Small intestine (tissue), 16 donors: ENCODE measurements around the gene MTMR4. TPM values are rescaled to one million over a fixed set of nuclear protein-coding genes. Genes with fewer than 3 reads are reported as not detected.
"Not testable (repeated sequence)": the region's sequence is repeated elsewhere in the genome, so short reads cannot be mapped to it uniquely, and the experiment has no call there.

Experiments used
- DNase-seq, 2 donors: peaks; one replicate each; pipeline versions ENCODE4 v3.0.0 to v3.0.0-alpha.2; 2013
- FAIRE-seq: peaks from 2 replicates; lab custom pipeline; 2012; peaks lifted over from hg19 to GRCh38; lab: Jason Lieb, UNC
- H3K27ac ChIP-seq, 3 donors: one replicate each; pipeline ENCODE4 v1.5.1; 2013; ENCODE audit warnings: low read length in 2 of 3, mild to moderate bottlenecking in 2 of 3, control low read depth in 1 of 3, inconsistent platforms in 1 of 3, low read depth in 1 of 3, moderate library complexity in 1 of 3
- H3K27me3 ChIP-seq, 3 donors: one replicate each; pipeline ENCODE4 v1.6.1; 2013; ENCODE audit warnings: low read length in 3 of 3, inconsistent platforms in 1 of 3; ENCODE audit not compliant: control insufficient read depth in 3 of 3, insufficient read depth in 3 of 3
- H3K36me3 ChIP-seq, 3 donors: one replicate each; pipeline ENCODE4 v1.6.1; 2013; ENCODE audit warnings: low read length in 3 of 3, inconsistent platforms in 1 of 3, low read depth in 1 of 3, mild to moderate bottlenecking in 1 of 3, moderate library complexity in 1 of 3; ENCODE audit not compliant: control insufficient read depth in 3 of 3, insufficient read depth in 2 of 3
- H3K4me1 ChIP-seq, 3 donors: one replicate each; pipeline ENCODE4 v1.6.1; 2013; ENCODE audit warnings: low read length in 2 of 3, inconsistent platforms in 1 of 3, low read depth in 1 of 3, mild to moderate bottlenecking in 1 of 3, moderate library complexity in 1 of 3; ENCODE audit not compliant: control insufficient read depth in 3 of 3, insufficient read depth in 2 of 3
- H3K4me3 ChIP-seq, 3 donors: one replicate each; pipeline ENCODE4 v1.5.1; 2013; ENCODE audit warnings: low read length in 3 of 3, control low read depth in 1 of 3, inconsistent platforms in 1 of 3, low read depth in 1 of 3, mild to moderate bottlenecking in 1 of 3, moderate library complexity in 1 of 3
- H3K9me3 ChIP-seq, 2 donors: one replicate each; pipeline ENCODE4 v1.6.1; 2013; ENCODE audit warnings: low read depth in 1 of 2, low read length in 1 of 2; ENCODE audit not compliant: control insufficient read depth in 2 of 2, insufficient read depth in 1 of 2
- WGBS, 3 donors: extraction: QIAGEN DNeasy Blood & Tissue Kit; methylation state at CpG; one replicate each; pipeline ENCODE4 v1.1.7; 2013; 5-methylcytosine and 5-hydroxymethylcytosine counted together
- long read RNA-seq, 10 donors: transcript quantifications; one replicate each; lab custom pipeline, GENCODE V29; 2026
- polyA plus RNA-seq, 4 donors: library from polyadenylated mRNA; stranded (reverse) in 3 of 4; unstranded in 1 of 4; fragments of 200-250 nt in 3 of 4; fragments of 120-200 nt in 1 of 4; gene quantifications; one replicate each; pipeline versions ENCODE4 v1.2.1 to v1.2.3, GENCODE V29; 2013
- donor health status: healthy with polysubstance abuse.
- donor health status: control.
- donor health status: control.
- donor health status: Bipolar disorder and iron deficiency.
- donor health status: healthy.

MTMR4 gene
- 10 to 100 TPM; 15.4 to 77.4 (median 20.6) TPM for polyA plus RNA-seq
- long read RNA-seq, donor 1 = 0 reads
- long read RNA-seq, donor 2 = 0 reads
- long read RNA-seq, donor 3, partial matches to known transcripts = 0 of 2 reads
- long read RNA-seq, donor 3, other reads (novel, unspliced or antisense) = 0 of 2 reads
- long read RNA-seq, donor 4 = 0 reads
- long read RNA-seq, donor 5, partial matches to known transcripts = 0 of 1 reads
- long read RNA-seq, donor 5, other reads (novel, unspliced or antisense) = 0 of 1 reads
- long read RNA-seq, donor 6, full-length matches to known transcripts = 2 of 2 reads
- long read RNA-seq, donor 6, partial matches to known transcripts = 0 of 2 reads
- long read RNA-seq, donor 6, other reads (novel, unspliced or antisense) = 0 of 2 reads
- long read RNA-seq, donor 7 = 0 reads
- long read RNA-seq, donor 8 = 0 reads
- long read RNA-seq, donor 9, partial matches to known transcripts = 0 of 1 reads
- long read RNA-seq, donor 9, other reads (novel, unspliced or antisense) = 0 of 1 reads
- long read RNA-seq, donor 10, partial matches to known transcripts = 0 of 1 reads
- long read RNA-seq, donor 10, other reads (novel, unspliced or antisense) = 0 of 1 reads

DNA sequence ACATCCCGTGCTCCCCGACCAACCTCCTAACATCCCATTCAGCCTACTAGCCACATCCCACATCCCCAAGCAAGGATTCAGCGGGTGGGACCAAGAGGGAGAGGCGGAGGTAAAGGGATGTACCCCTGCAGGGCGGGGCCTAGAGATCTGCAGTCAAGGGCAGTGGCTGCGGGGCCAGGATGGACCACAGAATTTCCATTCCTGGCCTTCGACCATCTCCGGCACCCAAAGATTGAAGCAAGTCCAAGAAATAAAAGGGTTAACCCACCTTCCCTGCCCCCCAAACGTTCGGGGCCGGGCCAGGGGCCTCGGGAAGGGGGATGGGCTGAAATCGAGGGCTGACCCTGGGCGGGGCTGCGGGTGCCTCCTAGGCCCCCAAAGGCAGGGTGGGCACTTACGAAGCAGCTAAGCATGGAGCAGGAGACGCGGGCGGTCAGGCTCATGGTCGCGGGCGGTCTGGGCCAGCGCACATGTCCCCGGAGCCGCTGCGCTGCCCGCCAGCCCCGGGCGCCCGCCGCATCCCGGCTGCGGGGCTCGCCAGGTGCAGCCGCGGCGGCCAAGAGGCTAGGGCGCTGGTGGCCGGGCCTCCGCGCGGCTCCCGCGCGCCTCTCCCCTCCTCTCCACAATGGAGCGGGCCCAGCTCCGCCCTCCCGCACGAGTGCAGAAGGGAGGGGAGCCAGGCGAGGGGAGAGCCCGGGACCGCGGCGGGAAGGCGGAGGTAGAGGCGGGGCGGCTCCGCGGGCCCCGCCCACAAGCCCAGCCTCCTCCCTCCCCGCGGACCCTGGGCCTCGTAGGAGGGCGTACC, at the start of gene MTMR4:
Gene MTMR4, minus strand, starts transcription at position 674 of the 805 bp plus-strand sequence. Its CDS starts 231 bp downstream, at position 443.
- DNase-seq = peak; percentile 87 to 93
- peaks cover 0 to 44% (median 17%) of the 10 kb centered on the region in 3 donors for H3K4me1 ChIP-seq
- H3K4me3 ChIP-seq = peak within 1 kb of the TSS; percentile 67 to 91 (median 78)
- FAIRE-seq = no peak
- WGBS, 3 donors = 0% methylated on average over 30 to 64 of the region's 64 CpGs
- peaks cover 16 to 42% (median 18%) of the 10 kb centered on the region in 3 donors for H3K36me3 ChIP-seq
- H3K27me3 ChIP-seq = no peaks in the 10 kb centered on the region
- no peaks in the 10 kb centered on the region for H3K9me3 ChIP-seq
- H3K27ac ChIP-seq = peak within 1 kb of the TSS; percentile 59 to 99 (median 82)

DNA sequence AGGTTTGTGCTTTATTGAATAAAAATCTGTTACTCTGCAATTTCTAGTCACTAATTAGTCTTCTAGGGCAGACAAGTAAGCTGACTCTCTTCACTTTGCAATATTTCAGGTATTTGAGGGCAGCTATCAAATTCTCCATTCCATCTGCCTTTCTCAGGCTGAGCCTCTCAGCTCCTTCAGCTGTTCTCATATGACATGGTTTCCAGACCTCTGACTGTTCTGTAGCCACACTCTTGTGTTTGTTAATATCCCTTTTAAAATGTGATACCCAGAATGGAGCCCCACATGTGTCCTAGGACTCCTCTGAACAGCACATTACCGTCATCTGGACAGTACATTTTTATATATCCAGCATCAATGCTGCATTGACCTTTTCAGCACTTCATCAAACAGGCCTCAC, 46.1 kb upstream of the MTMR4 start:
- H3K9me3 ChIP-seq = no peaks in the 10 kb centered on the region
- WGBS, 3 donors = 78 to 90% (median 85%) methylated on average over 1 of the region's 1 CpG

DNA sequence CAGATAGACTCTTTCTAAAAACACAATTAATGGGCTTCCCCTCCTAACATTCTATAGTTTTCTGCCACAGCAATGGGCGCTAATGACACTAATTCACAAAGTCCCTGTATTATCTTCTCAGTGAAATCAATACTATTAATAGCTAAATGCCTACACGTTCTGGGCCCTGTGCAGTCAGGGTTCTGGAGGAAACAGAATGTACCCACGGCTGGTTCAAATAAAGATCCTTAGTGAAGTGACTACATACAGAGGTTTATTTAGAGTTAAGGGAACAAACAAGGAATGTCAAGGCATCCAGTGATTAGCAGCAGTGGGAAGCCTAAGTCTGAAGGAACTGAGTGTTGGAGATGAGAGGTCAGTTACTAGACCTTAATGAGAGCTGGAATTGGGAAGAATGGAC, 43.5 kb upstream of the MTMR4 start:
- DNase-seq (no peak), FAIRE-seq (no peak)
- H3K9me3 ChIP-seq = no peaks in the 10 kb centered on the region
- no peaks in the 10 kb centered on the region for H3K4me1 ChIP-seq
- 80 to 81% (median 80%) methylated on average over 3 of the region's 3 CpGs for WGBS, 3 donors
- H3K4me3 ChIP-seq = no peak overlapping the region
- peaks cover 0 to 2% (median 0%) of the 10 kb centered on the region in 3 donors for H3K27me3 ChIP-seq
- no peak overlapping the region for H3K27ac ChIP-seq
- H3K36me3 ChIP-seq = no peaks in the 10 kb centered on the region

More for the DNA sequence above, 46.1 kb upstream of the MTMR4 start:
- H3K27me3 ChIP-seq = peaks cover 0 to 2% (median 0%) of the 10 kb centered on the region in 3 donors
- H3K36me3 ChIP-seq = no peaks in the 10 kb centered on the region
- DNase-seq = no peak
- no peak overlapping the region for H3K4me3 ChIP-seq
- no peak overlapping the region for H3K27ac ChIP-seq
- H3K4me1 ChIP-seq = no peaks in the 10 kb centered on the region
- no peak for FAIRE-seq

DNA sequence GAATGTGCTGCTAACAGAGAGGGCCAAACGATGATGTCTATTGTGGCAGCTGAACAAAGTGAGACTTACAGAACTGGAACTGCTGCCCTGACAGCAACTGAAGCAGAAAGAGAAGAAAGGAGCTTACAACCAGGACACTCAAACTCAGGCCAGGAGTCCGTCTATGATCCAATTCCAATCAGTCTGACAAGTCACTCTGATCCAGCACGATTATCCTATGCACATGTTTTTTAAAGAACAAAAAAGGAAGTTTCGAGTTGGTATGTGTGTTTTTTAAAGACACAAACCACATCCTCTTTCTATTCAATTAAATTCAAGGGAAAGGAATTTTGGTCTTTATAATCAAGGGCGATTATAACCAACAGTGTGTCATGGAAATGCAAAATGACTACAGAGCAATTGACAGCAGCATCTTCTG, 42.4 kb upstream of the MTMR4 start:
- 54 to 72% (median 63%) methylated on average over 5 of the region's 5 CpGs for WGBS, 3 donors
- DNase-seq = no peak
- FAIRE-seq = no peak

DNA sequence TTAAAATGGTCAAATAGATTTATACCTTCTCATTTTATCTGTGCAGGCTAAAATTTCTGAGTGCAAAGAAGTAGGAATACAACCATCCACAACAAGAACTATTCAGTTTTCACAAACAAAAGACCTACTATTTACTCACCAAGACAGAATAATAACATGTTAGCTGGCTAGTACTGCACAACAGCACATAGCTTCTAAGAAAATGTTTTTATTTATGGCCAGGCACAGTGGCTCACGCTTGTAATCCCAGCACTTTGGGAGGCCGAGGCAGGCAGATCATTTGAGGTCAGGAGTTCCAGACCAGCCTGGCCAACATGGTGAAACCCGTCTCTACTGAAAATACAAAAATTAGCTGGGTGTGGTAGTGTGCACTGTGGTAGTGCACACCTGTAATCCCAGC, 40.7 kb upstream of the MTMR4 start:
- H3K9me3 ChIP-seq, DNase-seq, FAIRE-seq, H3K4me1 ChIP-seq, H3K27ac ChIP-seq, H3K4me3 ChIP-seq, H3K27me3 ChIP-seq, H3K36me3 ChIP-seq: not testable (repeated sequence)
- 80 to 91% (median 88%) methylated on average over 3 of the region's 3 CpGs for WGBS, 3 donors

More for the DNA sequence above, 42.4 kb upstream of the MTMR4 start:
- no peaks in the 10 kb centered on the region for H3K36me3 ChIP-seq
- H3K27ac ChIP-seq = no peak overlapping the region
- H3K4me3 ChIP-seq = no peak overlapping the region
- no peaks in the 10 kb centered on the region for H3K4me1 ChIP-seq
- peaks cover 0 to 2% (median 0%) of the 10 kb centered on the region in 3 donors for H3K27me3 ChIP-seq
- no peaks in the 10 kb centered on the region for H3K9me3 ChIP-seq

DNA sequence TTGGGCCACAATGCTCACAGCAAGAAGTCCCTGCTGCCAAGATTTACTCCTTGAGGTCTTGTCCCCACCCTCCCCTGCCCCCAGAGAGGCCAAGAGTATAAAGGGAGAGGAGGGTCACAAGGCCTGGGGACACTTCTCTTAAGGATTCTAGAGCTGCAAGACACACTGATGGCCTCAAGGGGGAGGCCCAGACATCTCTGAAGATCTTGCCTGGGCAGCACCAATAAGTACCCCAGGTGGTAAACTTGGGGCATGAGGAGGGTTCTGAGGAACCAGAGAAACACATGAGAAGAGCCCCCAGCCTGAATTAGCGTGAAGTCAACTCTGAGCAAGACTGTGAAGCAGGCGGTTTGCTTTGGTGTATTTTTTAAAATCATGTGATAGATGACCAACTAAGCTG, 26.8 kb upstream of the MTMR4 start:
- H3K4me1 ChIP-seq = no peaks in the 10 kb centered on the region
- H3K27me3 ChIP-seq = peaks cover 0 to 4% (median 0%) of the 10 kb centered on the region in 3 donors
- WGBS, 3 donors = 81 to 91% (median 90%) methylated on average over 2 of the region's 2 CpGs
- H3K9me3 ChIP-seq = no peaks in the 10 kb centered on the region
- FAIRE-seq (no peak), DNase-seq (no peak)
- H3K36me3 ChIP-seq = no peaks in the 10 kb centered on the region
- no peak overlapping the region for H3K4me3 ChIP-seq
- no peak overlapping the region for H3K27ac ChIP-seq

DNA sequence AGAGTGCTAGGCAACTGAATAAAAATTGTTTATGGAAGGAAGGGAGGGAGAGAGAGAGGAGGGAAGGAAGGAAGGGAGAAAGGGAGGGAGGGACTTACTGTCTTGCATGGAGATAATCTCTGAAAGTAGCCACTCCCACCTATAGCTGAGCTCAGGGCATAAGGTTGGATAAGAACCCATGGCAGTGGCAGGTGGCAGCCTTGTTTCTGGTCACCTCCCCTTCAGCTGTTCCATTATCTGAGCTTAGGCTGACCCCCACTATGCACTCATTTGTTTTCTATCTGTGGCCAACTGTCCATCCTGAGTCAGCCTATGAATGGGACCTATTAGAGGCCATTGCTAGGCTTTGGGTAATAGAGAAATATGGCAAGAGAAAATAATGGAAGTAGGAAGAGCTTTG, 25.3 kb upstream of the MTMR4 start:
- Histone ChIP-seq H3K27me3 (peaks cover 0 to 4% (median 0%) of the 10 kb centered on the region in 3 donors), H3K27ac (no peak overlapping the region), H3K4me3 (no peak overlapping the region), H3K4me1 (no peaks in the 10 kb centered on the region), H3K36me3 (no peaks in the 10 kb centered on the region), H3K9me3 (no peaks in the 10 kb centered on the region)
- DNase-seq (no peak), FAIRE-seq (no peak)

DNA sequence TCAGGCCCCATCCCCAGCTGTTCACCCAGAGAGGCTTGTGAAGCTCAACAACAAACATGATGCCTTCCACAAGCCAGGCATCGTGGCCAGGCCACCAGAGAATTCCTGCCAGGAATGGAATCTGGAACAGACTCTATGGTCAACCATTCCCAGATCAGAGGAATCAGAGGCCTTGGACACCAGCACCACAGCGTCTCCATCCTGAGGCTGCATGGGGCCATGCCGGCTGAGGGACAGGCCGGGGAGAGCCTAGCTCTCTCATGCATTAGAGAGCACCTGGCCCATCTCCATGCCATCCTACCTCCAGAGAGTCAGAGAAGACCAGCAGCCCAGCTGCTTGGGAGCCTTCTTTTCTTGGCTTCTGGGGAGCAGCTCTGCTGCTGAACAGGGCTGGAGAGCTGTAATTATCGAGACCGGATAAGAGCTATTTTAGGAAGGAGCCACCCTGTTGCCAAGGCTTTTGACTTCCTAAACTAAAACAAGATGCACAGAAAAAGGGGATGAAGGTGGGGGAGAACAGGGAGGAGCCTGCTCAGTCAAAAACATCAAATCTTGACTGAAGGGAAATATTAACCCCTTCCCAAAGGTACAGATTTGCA, 24.5 kb upstream of the MTMR4 start:
- 73 to 88% (median 83%) methylated on average over 6 of the region's 6 CpGs for WGBS, 3 donors
- Histone ChIP-seq H3K4me3 (no peak overlapping the region), H3K4me1 (no peaks in the 10 kb centered on the region), H3K27me3 (peaks cover 0 to 4% (median 0%) of the 10 kb centered on the region in 3 donors), H3K9me3 (no peaks in the 10 kb centered on the region), H3K27ac (no peak overlapping the region), H3K36me3 (no peaks in the 10 kb centered on the region)
- FAIRE-seq (no peak), DNase-seq (no peak)
